HepG2 (cell line): ENCODE results near the gene ALK.

Source experiments
- GATAD1 ChIP-seq: IDR thresholded peaks from 2 replicates; pipeline ENCODE4 v1.6.1; 2016; ENCODE audit warnings: missing genetic modification reagents, missing compliant biosample characterization
- PHF21A ChIP-seq: sonication (generic); formaldehyde crosslinking; IDR thresholded peaks from 2 replicates; pipeline ENCODE4 v1.5.0; 2020; ENCODE audit warnings: mild to moderate bottlenecking, missing genetic modification reagents
- RNF219 ChIP-seq: sonication (generic); formaldehyde crosslinking; IDR thresholded peaks from 2 replicates; pipeline ENCODE4 v1.5.0; 2020; ENCODE audit warnings: mild to moderate bottlenecking, missing genetic modification reagents

- TF ChIP-seq RNF219 (no peak), PHF21A (no peak), GATAD1 (no peak)
Observed at GRCh38 chr2:29837925-29838324, 83.5 kb downstream of the ALK start.
